GM18526 (cell line): Measurements from ENCODE around the gene DNHD1.

Experiments
- POLR2A ChIP-seq: IDR thresholded peaks from 3 replicates; pipeline ENCODE4 v1.6.1; 2011; ENCODE audit not compliant: insufficient read length; ENCODE audit errors: extremely low read depth

The DNHD1 gene

DNA sequence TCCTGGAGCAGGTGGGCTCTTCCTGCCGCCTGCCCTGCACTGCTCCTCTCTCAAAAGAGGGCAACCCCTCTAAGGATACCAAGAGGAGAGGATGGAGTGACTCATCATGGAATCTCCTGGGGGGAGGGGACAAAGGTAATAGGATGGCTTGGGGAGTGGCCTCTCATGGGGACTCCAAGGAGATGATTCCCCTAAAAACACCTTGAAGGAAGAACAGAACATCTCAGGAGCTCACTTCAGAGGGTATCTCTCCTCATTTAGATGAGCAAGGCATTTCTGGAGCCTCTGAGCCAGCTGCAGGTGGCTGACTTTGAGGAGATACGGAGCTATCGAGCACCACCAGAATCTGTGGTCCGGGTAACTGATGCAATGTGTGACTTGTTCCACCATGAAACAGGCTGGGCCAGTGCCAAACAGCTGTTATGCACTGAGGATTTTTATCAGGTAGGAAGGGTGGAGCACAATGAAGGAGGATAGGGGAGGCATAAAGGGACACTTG is 66.1 kb downstream of the DNHD1 start:
- no peak for TF ChIP-seq POLR2A

DNA sequence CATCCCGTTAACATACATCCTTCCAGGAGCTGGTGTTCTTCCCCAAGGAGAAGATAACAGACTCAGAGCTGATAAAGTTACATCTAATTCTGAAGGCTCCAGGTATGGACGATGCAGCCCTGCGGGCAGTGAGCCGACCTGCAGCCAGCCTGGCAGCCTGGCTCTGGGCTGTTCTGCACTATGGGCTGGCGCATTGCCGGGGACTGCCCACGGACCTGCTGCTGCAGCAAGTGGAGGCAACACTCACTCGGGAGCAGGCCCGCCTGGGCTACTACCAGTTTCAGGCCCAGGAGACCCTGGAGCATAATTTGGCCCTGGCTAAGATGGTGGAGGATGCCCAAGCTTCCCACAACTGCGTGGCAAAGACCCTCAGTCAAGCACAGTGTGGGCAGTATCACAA is 66.6 kb downstream of the DNHD1 start:
- TF ChIP-seq POLR2A: no peak

DNA sequence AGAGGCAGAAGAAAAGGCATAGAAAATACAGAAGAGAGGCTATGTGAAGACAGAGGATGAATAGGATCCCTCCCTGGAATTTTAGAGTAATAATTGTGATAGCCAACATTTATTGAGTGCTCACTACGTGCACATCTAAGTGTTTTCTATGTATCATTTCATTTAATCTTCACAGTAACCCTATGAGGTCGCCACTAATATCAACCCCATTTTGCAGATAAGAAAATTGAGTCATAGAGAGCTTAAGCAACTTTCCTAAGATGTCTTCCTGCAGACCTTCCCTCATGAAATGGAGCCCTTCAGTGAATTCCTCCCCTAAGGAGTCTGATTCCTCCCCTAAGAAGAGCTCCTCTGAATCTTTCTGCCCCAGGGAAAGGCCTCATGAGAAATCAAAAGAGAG is 68.2 kb downstream of the DNHD1 start:
- TF ChIP-seq POLR2A: no peak

DNA sequence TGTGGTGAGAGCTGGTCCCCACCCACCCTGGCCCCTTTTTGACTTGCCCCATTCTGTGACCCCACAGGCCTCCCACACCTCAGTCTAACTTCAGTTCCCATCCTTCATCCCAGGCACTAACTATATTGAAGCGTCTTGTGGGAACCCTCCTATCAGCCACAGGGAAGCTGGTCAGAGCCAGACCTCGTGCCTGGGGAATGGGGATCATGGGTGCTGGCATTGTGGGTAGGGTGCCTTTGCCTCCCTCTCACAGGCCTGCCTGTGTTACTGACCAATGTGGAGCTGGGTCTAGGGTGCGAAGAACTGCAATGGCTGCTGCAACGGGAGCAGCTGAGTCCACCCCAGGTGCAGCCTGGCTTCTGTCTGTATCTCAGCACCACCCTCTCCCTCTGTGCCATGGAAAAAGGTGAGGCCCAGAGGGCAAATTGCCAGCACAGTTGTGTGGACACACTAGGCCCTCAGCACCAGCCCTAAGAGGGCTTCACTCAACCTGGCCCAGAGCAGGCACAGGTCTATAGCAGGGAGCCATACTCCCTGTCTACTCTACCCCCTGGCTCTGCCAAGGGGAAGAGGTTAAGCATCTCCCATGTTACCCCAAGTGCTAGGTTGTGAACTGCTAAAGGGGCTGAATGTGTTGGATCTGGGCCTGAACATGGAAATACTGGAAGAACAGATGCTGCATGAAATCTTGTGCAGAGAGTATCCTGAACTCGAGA is 69.1 kb downstream of the DNHD1 start:
- no peak for TF ChIP-seq POLR2A

- no peak for TF ChIP-seq POLR2A
Observed at GRCh38 chr11:6566704-6567370, 69.8 kb downstream of the DNHD1 start.

- TF ChIP-seq POLR2A: no peak
Observed at GRCh38 chr11:6567371-6567745, 70.3 kb downstream of the DNHD1 start.

DNA sequence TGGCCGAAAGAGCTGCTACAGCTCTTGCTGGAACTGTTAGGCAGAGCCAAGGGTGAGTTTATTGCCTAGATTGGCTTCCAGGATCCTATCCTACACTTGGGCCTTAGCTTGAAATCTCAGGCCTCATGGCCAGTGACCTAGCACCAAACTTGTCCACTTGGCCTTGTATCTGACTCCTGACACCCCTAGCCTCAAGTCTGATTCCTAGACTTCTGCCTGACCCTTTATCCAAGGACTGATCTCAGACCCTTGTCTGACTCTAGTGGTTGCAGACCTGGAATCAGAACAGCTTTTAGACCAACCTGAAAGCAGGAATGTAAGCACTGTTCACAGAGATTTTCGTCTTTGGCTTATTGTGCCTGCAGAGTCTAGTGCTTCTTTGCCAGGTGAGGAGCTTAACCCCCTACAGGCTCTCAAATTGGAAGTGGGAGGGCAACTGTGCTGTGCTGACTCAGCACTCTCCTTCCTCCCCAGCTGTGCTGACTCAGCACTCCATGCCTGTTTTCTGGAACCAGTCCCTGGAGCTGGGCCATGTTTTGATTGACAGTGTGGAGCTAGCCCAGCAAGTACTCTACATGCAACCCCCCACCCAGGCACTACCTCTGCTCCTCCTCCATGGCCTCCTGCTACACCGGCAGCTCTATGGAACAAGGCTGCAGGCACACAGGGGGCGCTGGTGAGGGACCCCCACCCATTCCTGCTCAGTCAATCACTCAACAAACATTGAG is 71.3 kb downstream of the DNHD1 start:
- no peak for TF ChIP-seq POLR2A

GRCh38 chr11:6569706-6570105 is 72.6 kb downstream of the DNHD1 start:
- no peak for TF ChIP-seq POLR2A

DNA sequence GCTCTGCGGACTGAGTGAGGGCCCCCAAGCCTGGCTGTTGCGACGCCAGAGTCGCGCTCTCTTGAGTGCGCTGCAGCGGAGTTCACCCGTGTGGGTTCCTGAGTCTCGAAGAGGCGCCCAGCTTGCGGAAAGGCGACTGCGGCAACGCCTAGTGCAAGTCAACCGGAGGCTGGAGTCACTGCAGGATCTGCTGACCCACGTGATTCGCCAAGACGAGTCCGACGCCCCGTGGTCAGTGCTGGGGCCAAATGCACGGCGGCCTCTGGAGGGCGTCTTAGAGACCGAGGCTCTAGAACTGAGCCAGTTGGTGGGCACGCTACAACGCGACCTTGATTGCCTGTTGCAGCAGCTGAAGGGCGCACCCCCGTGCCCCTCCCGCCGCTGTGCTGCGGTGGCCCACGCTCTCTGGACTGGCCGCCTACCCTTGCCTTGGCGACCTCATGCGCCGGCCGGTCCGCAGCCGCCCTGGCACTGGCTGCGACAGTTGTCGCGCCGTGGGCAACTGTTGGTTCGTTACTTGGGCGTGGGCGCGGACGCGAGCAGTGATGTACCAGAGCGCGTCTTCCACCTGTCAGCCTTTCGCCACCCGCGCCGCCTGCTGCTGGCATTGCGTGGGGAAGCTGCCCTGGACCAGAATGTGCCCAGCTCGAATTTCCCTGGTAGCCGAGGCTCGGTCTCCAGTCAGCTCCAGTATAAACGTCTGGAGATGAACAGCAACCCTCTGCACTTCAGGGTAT is 73.8 kb downstream of the DNHD1 start:
- no peak for TF ChIP-seq POLR2A

DNA sequence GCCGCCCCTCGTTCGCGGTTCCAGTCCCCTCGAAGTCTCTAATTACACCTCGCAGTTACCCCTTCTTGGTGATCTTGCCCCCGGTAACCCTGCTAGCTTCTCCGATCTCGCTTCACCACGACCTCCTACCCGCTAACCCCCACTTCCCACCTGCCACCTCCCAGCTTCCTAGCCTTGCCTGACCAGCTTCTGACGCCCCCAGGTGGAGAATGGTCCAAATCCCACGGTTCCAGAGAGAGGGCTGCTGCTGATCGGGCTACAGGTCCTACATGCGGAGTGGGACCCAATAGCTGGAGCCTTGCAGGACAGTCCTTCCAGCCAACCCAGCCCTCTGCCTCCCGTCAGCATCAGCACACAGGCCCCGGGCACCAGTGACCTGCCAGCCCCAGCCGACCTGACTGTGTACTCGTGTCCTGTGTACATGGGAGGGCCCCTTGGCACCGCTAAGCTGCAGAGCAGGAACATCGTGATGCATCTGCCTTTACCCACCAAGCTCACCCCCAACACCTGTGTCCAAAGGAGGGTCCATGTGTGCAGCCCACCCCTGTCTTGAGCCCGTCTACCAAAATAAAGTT is 74.4 kb downstream of the DNHD1 start:
- no peak for TF ChIP-seq POLR2A

- TF ChIP-seq POLR2A: no peak
Observed at GRCh38 chr11:6572215-6572614, 75.1 kb downstream of the DNHD1 start.

- no peak for TF ChIP-seq POLR2A
Observed at GRCh38 chr11:6574816-6575715, 78.0 kb downstream of the DNHD1 start.

DNA sequence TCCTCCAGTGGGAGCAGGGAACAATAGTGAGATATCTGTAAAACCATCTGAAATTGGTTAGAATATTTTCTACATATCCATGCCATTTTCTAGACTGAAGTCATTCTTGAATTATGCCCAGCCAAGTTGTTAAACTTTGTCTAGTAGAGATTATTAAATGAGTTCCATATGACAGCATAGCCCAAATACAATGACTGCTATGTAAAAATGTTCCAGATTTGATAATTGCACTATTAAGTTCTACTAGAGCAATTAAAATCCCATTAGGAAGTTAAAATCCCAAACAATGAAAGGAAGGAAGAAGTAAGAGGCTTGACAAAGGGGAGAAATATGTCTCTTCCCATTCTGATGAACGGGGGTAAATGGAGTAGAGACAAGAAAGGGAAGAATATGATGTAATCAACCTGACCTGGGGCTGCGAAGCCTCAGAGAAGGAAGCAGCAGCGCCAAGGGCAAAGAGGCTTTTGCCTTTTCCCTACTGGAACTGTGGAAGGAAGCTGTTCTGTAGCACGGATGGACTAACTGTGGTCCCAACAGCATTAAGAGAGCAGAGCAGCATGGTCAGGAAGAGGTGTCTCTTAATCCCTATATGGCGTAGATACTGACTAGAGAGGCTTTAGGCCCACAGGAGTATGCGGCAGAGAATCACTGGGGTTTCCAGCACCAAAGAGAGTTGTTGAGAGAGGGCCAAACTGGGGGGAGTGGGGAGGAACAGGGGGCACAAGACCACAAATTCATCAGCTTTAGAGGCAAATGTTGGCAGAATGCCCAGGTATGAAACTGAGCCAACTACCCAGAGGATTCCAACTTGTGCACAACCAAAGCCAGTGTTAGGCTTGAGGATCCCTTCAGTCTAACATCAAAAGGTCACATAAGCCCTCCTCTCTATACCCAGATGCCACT is 79.6 kb downstream of the DNHD1 start:
- no peak for TF ChIP-seq POLR2A
